Neural crest cell (in vitro differentiated cells): ENCODE measurements around the gene LYZL1. TPM values are rescaled to one million over a fixed set of nuclear protein-coding genes. Genes with fewer than 3 reads are reported as not detected.
A peak's percentile ranks its signal among the peaks of the same experiment; 100 is the strongest.
"Not testable (repeated sequence)": the region's sequence is repeated elsewhere in the genome, so short reads cannot be mapped to it uniquely, and the experiment has no call there.

Experiments used
- DNase-seq: peaks from one replicate; pipeline ENCODE4 v3.0.0; 2021; ENCODE audit warnings: low read depth, mixed read lengths, low spot score
- H3K27ac Mint-ChIP-seq: one replicate; pipeline ENCODE4 v1.8.0; 2021; ENCODE audit warnings: mild to moderate bottlenecking, mixed read lengths; ENCODE audit not compliant: unreplicated experiment
- H3K27me3 Mint-ChIP-seq: 2 replicates; pipeline ENCODE4 v1.8.0; 2021; ENCODE audit warnings: low read depth, mild to moderate bottlenecking, mixed read lengths
- H3K36me3 Mint-ChIP-seq: 2 replicates; pipeline ENCODE4 v1.8.0; 2021; ENCODE audit warnings: low read depth, mild to moderate bottlenecking, mixed read lengths
- H3K4me1 Mint-ChIP-seq: 2 replicates; pipeline ENCODE4 v1.8.0; 2021; ENCODE audit warnings: mixed read lengths
- H3K4me3 Mint-ChIP-seq: one replicate; pipeline ENCODE4 v1.8.0; 2021; ENCODE audit warnings: mild to moderate bottlenecking, mixed read lengths
- H3K9me3 Mint-ChIP-seq: 2 replicates; pipeline ENCODE4 v1.8.0; 2021; ENCODE audit warnings: mixed read lengths
- total RNA-seq: library from RNA; stranded (reverse); gene quantifications from 2 replicates; pipeline ENCODE4 v1.2.1, GENCODE V29; 2021
- TF ChIP-seq, protein P1 (sequence below): fragments of 200-600 bp; sonication (generic); conservative IDR thresholded peaks from 2 replicates; pipeline ENCODE4 v1.5.0; 2021; ENCODE audit warnings: antibody characterized with exemption, mild to moderate bottlenecking

LYZL1 gene
- total RNA-seq, 1 donor from 2014 or later, result not detected

DNA sequence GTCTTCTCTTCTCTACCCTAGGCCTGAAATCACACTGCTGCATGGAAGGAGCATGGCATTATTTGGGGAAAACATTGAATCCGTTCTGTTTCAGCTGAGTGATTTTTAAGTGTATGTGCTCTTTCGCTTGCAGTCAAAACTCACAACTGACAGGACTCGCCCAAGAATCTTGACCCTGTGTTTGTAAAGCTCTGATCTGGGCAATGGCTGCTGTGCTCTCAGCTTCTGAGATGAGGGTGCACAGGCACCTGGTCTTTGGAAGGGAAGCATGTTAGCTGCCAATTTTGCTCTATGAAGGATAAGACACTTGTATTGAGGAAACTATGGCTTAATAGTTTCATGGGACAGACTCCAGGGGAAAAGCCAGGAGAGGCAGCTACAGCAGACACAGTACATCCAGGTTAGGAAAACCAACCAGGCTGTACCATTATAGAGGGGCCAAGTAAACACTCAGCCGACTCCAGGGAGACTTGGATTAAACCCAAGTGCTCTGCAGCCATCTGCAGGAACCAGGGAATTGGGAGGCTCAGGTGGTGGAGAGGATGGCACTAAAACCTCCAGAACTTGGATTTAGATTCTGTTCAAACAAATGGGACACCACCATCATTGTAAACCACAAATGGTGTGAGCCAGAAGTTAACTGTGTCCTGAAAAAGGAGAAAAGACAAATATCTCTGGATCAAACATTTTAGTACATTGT is 43.3 kb downstream of the LYZL1 start:
- H3K27ac Mint-ChIP-seq, result no peak overlapping the region
- TF ChIP-seq, protein P1, sequence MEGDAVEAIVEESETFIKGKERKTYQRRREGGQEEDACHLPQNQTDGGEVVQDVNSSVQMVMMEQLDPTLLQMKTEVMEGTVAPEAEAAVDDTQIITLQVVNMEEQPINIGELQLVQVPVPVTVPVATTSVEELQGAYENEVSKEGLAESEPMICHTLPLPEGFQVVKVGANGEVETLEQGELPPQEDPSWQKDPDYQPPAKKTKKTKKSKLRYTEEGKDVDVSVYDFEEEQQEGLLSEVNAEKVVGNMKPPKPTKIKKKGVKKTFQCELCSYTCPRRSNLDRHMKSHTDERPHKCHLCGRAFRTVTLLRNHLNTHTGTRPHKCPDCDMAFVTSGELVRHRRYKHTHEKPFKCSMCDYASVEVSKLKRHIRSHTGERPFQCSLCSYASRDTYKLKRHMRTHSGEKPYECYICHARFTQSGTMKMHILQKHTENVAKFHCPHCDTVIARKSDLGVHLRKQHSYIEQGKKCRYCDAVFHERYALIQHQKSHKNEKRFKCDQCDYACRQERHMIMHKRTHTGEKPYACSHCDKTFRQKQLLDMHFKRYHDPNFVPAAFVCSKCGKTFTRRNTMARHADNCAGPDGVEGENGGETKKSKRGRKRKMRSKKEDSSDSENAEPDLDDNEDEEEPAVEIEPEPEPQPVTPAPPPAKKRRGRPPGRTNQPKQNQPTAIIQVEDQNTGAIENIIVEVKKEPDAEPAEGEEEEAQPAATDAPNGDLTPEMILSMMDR, result no peak
- no peaks in the 10 kb centered on the region for H3K36me3 Mint-ChIP-seq
- H3K4me3 Mint-ChIP-seq, result no peak overlapping the region
- no peaks in the 10 kb centered on the region for H3K27me3 Mint-ChIP-seq
- peaks cover 4% of the 10 kb centered on the region for H3K9me3 Mint-ChIP-seq
- DNase-seq, result no peak
- peaks cover 22% of the 10 kb centered on the region for H3K4me1 Mint-ChIP-seq

DNA sequence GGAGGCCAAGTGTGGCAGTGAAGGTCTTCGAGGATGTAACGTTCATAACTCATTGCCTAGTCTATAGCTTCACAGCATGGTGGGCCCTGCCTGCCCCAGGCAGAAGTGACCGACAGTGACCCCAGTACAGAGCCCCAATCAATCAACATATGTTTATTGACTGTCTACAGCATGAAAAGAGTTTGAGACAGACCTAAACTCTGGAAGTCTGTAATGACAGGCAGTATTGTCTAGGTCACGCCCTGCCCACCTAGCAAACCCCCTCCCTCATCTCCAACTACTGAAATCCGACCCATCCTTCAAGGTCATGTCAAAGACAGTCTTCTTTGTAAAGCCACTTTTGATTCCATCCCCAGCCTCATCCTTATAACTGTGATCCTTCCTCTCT is 43.9 kb downstream of the LYZL1 start:
- H3K4me3 Mint-ChIP-seq, result no peak overlapping the region
- H3K36me3 Mint-ChIP-seq, result no peaks in the 10 kb centered on the region
- no peak for DNase-seq
- no peaks in the 10 kb centered on the region for H3K27me3 Mint-ChIP-seq
- TF ChIP-seq, protein P1, result no peak
- peaks cover 4% of the 10 kb centered on the region for H3K9me3 Mint-ChIP-seq
- peaks cover 22% of the 10 kb centered on the region for H3K4me1 Mint-ChIP-seq
- no peak overlapping the region for H3K27ac Mint-ChIP-seq

DNA sequence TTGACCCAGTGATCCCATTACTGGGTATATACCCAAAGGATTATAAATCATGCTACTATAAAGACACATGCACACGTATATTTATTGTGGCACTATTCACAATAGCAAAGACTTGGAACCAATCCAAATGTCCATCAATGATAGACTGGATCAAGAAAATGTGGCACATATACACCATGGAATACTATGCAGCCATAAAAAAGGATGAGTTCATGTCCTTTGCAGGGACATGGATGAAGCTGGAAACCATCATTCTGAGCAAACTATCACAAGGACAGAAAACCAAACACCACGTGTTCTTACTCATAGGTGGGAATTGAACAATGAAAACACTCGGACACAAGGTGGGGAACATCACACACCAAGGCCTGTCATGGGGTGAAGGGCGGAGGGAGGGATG is 48.7 kb downstream of the LYZL1 start:
- not testable (repeated sequence) for H3K9me3 Mint-ChIP-seq, H3K27ac Mint-ChIP-seq, H3K27me3 Mint-ChIP-seq, H3K4me1 Mint-ChIP-seq, DNase-seq, H3K4me3 Mint-ChIP-seq, H3K36me3 Mint-ChIP-seq

DNA sequence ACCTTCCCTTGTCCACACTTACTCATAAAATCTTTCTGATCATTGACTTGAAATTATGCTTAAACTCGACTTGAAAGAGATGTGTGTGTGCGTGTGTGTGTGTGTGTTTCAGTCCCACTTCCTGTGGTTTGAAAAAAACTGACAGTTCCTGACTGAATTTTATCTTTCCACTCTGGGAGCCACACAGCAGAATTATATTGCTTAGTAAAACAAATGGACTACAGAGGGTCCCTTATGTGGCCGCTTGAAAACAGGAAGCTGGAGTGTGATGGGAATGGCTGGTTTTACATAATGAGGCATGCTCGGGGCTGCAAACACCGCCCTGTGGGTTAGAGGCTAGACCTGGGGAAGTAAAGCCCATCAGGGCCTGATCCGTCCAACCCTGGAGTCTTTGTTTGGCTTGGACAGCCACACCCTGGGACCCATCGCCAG is 54.8 kb downstream of the LYZL1 start:
- no peak for DNase-seq
- Mint-ChIP-seq H3K36me3 (peaks cover 14% of the 10 kb centered on the region), H3K4me3 (no peak overlapping the region), H3K4me1 (peaks cover 26% of the 10 kb centered on the region), H3K27me3 (no peaks in the 10 kb centered on the region), H3K9me3 (peaks cover 8% of the 10 kb centered on the region), H3K27ac (peak overlapping the region; percentile 85)
- TF ChIP-seq, protein P1, result no peak

DNA sequence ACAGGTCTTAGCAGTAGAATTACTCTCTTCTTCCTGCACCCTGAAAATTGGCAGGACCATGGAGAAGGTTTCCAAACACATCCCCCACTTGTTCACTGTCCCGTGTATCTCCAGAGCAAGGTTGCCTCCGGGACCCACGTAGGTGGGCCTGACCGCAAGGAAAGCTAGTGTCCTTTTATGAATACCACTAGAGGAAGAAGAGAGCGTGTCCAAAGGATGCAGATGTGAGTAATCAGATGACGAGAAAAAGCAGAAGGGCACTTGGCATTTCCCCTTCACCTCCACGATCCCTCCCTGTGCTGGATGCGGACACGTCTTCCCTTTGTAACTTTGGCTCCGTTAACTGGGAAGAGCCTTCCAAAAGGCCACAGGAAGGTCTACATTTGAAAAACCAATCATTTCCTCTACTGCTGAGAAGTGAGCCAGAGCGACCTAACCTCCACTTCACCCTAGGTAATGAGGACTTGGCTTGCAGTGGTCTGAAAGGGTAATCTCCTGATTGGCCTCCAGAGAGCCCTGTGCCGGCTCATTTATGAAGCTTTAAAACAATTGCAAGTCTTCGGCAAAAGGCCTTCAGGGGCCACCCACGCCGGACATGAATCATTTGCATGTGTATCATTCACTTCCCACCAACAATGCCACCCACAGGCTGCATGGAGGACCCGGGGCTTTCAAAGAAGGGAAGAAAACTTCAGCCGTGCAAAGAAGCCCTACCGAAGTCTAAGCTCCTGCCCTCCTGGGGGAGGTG is 55.4 kb downstream of the LYZL1 start:
- H3K9me3 Mint-ChIP-seq, result peaks cover 8% of the 10 kb centered on the region
- no peak overlapping the region for H3K4me3 Mint-ChIP-seq
- H3K27me3 Mint-ChIP-seq, result no peaks in the 10 kb centered on the region
- TF ChIP-seq, protein P1, result no peak
- peak overlapping the region; percentile 85 for H3K27ac Mint-ChIP-seq
- peaks cover 26% of the 10 kb centered on the region for H3K4me1 Mint-ChIP-seq
- no peak for DNase-seq
- H3K36me3 Mint-ChIP-seq, result peaks cover 14% of the 10 kb centered on the region
